ENCODE measurements around the gene HADHA. TPM values are rescaled to one million over a fixed set of nuclear protein-coding genes. Genes with fewer than 3 reads are reported as not detected.

The HADHA gene
- total and polyA plus RNA-seq, 2 donors from 2014 or later, result 135 to 171 TPM

DNA sequence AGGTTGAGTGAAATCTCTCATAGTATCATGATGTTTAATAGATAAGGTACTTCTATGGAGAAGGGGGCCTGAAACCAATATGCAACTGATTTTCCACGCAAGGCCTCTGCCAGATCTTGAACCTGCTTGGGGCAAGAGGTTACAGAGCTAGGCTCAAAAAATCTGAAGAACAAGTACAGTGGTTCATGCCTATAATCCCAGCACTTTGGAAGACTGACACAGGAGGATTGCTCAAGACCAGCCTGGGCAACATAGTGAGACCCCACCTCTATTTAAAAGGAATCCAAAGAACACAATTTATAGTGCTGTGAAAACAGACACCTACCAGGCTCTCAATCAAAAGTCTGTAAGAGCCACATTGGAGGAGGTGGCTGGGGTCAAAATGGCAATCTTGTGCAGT lies 28.6 kb downstream of the HADHA start:
- intact Hi-C loops (cut with DNase I), result no loop called here
- Histone ChIP-seq H3K27ac (ENCODE audit: low read depth in 2 of 2, low read length in 2 of 2) (no peak overlapping the region), H3K36me3 (ENCODE audit: control insufficient read depth in 2 of 3, insufficient read depth in 3 of 3, low read length in 3 of 3) (peaks cover 9 to 49% (median 16%) of the 10 kb centered on the region in 3 donors), H3K4me1 (ENCODE audit: control insufficient read depth in 2 of 3, insufficient read depth in 2 of 3, low read depth in 1 of 3, low read length in 3 of 3) (no peaks in the 10 kb centered on the region), H3K27me3 (ENCODE audit: control insufficient read depth, insufficient read depth, low read length) (no peaks in the 10 kb centered on the region), H3K9ac (ENCODE audit: low read length in 3 of 3) (no peak overlapping the region), H3K9me3 (ENCODE audit: control insufficient read depth in 2 of 3, insufficient read depth in 1 of 3, low read length in 3 of 3) (peaks cover 0 to 2% (median 0%) of the 10 kb centered on the region in 3 donors), H3K4me3 (ENCODE audit: low read length in 3 of 3) (no peak overlapping the region)
- FAIRE-seq (no peak), DNase-seq (no peak)
- TF ChIP-seq, protein P1, sequence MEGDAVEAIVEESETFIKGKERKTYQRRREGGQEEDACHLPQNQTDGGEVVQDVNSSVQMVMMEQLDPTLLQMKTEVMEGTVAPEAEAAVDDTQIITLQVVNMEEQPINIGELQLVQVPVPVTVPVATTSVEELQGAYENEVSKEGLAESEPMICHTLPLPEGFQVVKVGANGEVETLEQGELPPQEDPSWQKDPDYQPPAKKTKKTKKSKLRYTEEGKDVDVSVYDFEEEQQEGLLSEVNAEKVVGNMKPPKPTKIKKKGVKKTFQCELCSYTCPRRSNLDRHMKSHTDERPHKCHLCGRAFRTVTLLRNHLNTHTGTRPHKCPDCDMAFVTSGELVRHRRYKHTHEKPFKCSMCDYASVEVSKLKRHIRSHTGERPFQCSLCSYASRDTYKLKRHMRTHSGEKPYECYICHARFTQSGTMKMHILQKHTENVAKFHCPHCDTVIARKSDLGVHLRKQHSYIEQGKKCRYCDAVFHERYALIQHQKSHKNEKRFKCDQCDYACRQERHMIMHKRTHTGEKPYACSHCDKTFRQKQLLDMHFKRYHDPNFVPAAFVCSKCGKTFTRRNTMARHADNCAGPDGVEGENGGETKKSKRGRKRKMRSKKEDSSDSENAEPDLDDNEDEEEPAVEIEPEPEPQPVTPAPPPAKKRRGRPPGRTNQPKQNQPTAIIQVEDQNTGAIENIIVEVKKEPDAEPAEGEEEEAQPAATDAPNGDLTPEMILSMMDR (IDR thresholded peaks at IDR 0.05; ENCODE audit: borderline replicate concordance, extremely low read depth, insufficient read depth), result no peak

DNA sequence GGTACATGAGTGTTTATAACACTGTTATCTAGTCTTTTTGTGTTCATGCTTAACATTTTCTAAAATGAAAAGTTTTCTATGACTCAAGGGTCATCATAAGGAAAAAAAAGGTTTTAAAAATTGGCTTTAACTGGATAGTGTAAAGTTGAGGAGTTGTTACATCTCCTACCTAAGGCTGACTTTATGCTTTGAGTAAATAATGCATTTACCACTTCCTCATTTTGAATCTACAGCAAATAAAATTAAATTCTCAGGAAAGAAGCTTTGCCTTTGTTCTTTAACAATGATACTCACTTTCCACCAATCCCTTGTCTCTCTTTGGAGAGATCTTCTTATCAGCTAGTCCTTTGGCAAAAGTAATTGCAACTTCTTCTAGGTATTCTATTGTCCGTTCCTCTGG lies 29.7 kb downstream of the HADHA start:
- no peak for FAIRE-seq
- H3K9ac ChIP-seq (ENCODE audit: low read length in 3 of 3), result no peak overlapping the region
- peaks cover 10 to 55% (median 18%) of the 10 kb centered on the region in 3 donors for H3K36me3 ChIP-seq (ENCODE audit: control insufficient read depth in 2 of 3, insufficient read depth in 3 of 3, low read length in 3 of 3)
- TF ChIP-seq, protein P1 (IDR thresholded peaks at IDR 0.05; ENCODE audit: borderline replicate concordance, extremely low read depth, insufficient read depth), result no peak
- H3K27me3 ChIP-seq (ENCODE audit: control insufficient read depth, insufficient read depth, low read length), result no peaks in the 10 kb centered on the region
- DNase-seq, result no peak
- no peak overlapping the region for H3K4me3 ChIP-seq (ENCODE audit: low read length in 3 of 3)
- peaks cover 0 to 2% (median 0%) of the 10 kb centered on the region in 3 donors for H3K9me3 ChIP-seq (ENCODE audit: control insufficient read depth in 2 of 3, insufficient read depth in 1 of 3, low read length in 3 of 3)
- no peak overlapping the region for H3K27ac ChIP-seq (ENCODE audit: low read depth in 2 of 2, low read length in 2 of 2)
- no peaks in the 10 kb centered on the region for H3K4me1 ChIP-seq (ENCODE audit: control insufficient read depth in 2 of 3, insufficient read depth in 2 of 3, low read depth in 1 of 3, low read length in 3 of 3)
- intact Hi-C loops (cut with DNase I), result no loop called here

- H3K9me3 ChIP-seq (ENCODE audit: control insufficient read depth in 2 of 3, insufficient read depth in 1 of 3, low read length in 3 of 3), result no peaks in the 10 kb centered on the region
- H3K27ac ChIP-seq (ENCODE audit: low read depth in 2 of 2, low read length in 2 of 2), result no peak overlapping the region
- no peaks in the 10 kb centered on the region for H3K4me1 ChIP-seq (ENCODE audit: control insufficient read depth in 2 of 3, insufficient read depth in 2 of 3, low read depth in 1 of 3, low read length in 3 of 3)
- FAIRE-seq, result no peak
- intact Hi-C loops (cut with DNase I), result no loop called here
- H3K4me3 ChIP-seq (ENCODE audit: low read length in 3 of 3), result no peak overlapping the region
- TF ChIP-seq, protein P1 (IDR thresholded peaks at IDR 0.05; ENCODE audit: borderline replicate concordance, extremely low read depth, insufficient read depth), result no peak
- H3K27me3 ChIP-seq (ENCODE audit: control insufficient read depth, insufficient read depth, low read length), result no peaks in the 10 kb centered on the region
- DNase-seq, result no peak
- H3K36me3 ChIP-seq (ENCODE audit: control insufficient read depth in 2 of 3, insufficient read depth in 3 of 3, low read length in 3 of 3), result peaks cover 10 to 71% (median 34%) of the 10 kb centered on the region in 3 donors
- H3K9ac ChIP-seq (ENCODE audit: low read length in 3 of 3), result no peak overlapping the region
Observed at GRCh38 chr2:26212011-26212410, 32.4 kb downstream of the HADHA start.

DNA sequence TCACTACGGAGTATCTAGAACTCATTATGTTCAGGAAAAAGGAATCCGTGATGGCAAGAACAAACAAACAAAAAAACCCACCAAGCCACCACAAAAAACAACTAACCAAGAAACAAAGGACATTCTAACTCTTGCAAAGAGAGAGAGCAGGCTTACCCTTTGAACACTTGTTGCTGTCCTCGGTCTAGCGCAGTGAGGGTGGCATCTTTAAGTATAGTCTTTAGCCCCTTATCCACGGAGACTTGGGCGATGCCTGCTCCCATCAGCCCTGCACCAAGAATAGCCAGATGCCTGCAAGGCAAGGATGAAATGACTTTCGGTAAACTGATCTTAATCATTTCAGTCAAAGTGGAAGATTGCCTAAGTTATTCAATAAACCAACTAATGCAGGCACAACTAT lies 40.5 kb downstream of the HADHA start:
- Histone ChIP-seq H3K9me3 (ENCODE audit: control insufficient read depth in 2 of 3, insufficient read depth in 1 of 3, low read length in 3 of 3) (no peaks in the 10 kb centered on the region), H3K4me1 (ENCODE audit: control insufficient read depth in 2 of 3, insufficient read depth in 2 of 3, low read depth in 1 of 3, low read length in 3 of 3) (no peaks in the 10 kb centered on the region), H3K27ac (ENCODE audit: low read depth in 2 of 2, low read length in 2 of 2) (no peak overlapping the region), H3K4me3 (ENCODE audit: low read length in 3 of 3) (no peak overlapping the region), H3K27me3 (ENCODE audit: control insufficient read depth, insufficient read depth, low read length) (no peaks in the 10 kb centered on the region), H3K9ac (ENCODE audit: low read length in 3 of 3) (no peak overlapping the region), H3K36me3 (ENCODE audit: control insufficient read depth in 2 of 3, insufficient read depth in 3 of 3, low read length in 3 of 3) (peaks cover 2 to 51% (median 42%) of the 10 kb centered on the region in 3 donors)
- intact Hi-C loops (cut with DNase I), result no loop called here
- FAIRE-seq (no peak), DNase-seq (no peak)
- TF ChIP-seq, protein P1 (IDR thresholded peaks at IDR 0.05; ENCODE audit: borderline replicate concordance, extremely low read depth, insufficient read depth), result no peak
